NCI-H446 treated with DMSO at 0.1 percent for 48 hours (cell line): ENCODE results near the gene TSHZ2.

Source experiments
- DNase-seq: peaks from one replicate; lab custom pipeline; 2025; lab: John Stamatoyannopoulos, UW

TSHZ2 gene

GRCh38 chr20:53165452-53165851 is 193.3 kb downstream of the TSHZ2 start:
- no peak for DNase-seq

GRCh38 chr20:53168491-53168890 is 196.3 kb downstream of the TSHZ2 start:
- no peak for DNase-seq

GRCh38 chr20:53170196-53170595 is 198.0 kb downstream of the TSHZ2 start:
- no peak for DNase-seq

GRCh38 chr20:53171065-53171464 is 198.9 kb downstream of the TSHZ2 start:
- DNase-seq = no peak

DNA sequence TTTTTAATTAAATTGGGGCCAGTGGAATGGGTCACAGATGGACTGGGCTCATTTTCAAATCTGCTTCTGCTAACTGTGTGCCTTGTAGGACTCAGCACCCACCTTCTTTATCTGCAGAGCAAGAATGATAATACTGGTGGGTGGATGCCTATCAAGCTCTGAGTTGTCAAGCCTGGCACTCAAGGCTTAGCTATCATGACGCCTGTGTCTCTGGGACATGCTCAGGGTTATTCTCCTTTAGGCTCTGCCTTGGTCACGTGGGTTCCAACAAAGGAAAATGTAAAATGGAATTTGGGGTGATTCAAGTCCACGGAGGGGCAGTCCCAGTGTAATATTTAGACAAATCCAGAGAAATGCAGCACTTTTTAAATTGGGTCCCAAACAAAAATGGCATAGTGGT is 202.3 kb downstream of the TSHZ2 start:
- no peak for DNase-seq

DNA sequence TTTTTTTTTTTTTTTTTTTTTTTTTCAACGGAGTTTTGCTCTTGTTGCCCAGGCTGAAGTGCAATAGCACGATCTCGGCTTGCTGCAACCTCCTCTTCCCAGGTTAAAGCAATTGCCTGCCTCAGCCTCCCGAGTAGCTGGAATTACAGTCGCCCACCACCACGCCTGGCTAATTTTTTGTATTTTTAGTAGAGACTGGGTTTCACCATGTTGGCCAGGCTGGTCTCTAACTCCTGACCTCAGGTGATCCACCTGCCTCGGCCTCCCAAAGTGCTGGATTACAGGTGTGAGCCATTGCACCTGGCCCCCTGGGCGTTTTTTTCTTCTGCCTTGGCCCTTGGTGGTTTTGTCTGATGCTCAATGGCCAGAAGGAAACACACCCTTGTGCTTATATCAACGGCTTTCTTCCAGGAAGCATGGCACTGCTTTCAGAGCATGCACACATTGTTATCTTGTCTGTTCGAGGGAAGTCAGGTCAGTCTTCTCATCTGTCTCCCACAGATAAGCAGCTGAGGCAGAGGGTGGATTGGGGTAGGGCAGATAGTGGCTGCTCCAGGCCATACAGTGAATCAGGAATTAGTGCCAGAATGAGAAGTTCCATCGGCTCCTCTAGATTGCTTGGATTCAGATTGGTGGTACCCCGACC is 203.1 kb downstream of the TSHZ2 start:
- DNase-seq = no peak

GRCh38 chr20:53176134-53176533 is 204.0 kb downstream of the TSHZ2 start:
- no peak for DNase-seq

DNA sequence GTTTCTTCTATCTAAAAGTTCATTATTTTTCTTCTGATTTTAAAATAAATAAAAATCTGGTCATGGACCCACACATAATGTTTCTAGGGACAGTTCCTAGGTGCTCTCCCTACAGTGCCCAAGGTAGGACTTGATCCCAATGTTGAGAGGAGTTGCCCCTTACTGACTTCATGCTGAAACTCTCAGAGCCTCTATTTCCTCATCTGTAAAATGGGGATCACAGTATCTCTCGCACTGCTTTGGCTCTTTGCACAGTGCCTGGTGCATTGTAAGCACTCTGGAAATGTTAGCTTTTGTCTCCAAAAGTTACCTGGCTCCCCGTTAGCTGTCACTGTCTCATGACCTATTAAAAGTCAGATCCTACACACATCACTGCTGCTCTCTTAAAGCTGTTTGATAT is 205.5 kb downstream of the TSHZ2 start:
- no peak for DNase-seq

DNA sequence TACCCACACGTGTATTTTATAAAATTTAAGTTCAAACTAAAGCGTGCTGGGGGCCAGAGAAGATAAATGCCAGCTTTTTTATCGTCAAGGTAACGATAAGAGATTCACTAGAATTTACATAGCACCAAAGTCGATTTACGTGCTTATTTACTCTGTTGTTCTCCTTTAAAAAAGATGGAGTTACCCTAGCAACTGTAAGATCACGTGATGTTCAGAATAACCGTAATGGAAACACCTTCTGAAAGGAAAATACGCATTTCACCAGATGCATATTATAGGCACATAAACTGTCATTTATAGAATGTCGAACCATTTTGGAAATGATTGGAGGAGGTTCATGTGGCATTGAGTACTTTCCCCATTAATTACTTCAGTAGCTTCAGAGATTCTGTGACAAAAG is 207.6 kb downstream of the TSHZ2 start:
- DNase-seq = no peak

DNA sequence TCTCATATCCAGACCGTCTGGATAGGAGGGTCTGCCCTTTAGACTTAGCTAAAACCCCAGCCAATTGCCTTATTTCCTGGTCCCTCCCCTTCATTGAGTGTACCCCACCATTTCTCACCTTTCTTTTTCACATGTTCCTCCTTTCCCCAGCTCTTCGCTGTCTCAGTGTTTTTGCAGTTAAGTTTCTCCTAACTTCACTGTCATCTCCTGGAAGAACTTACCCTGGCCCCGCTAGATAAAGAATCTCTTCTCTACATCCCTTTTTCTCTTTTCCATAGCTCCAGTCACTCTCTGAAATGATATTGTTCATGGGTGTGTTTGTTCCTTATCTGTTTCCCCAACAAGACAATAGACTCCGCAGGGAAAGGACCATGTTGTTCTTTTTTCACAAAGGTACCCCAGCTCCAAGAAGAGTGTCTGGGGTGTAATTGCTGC is 208.8 kb downstream of the TSHZ2 start:
- DNase-seq = no peak

DNA sequence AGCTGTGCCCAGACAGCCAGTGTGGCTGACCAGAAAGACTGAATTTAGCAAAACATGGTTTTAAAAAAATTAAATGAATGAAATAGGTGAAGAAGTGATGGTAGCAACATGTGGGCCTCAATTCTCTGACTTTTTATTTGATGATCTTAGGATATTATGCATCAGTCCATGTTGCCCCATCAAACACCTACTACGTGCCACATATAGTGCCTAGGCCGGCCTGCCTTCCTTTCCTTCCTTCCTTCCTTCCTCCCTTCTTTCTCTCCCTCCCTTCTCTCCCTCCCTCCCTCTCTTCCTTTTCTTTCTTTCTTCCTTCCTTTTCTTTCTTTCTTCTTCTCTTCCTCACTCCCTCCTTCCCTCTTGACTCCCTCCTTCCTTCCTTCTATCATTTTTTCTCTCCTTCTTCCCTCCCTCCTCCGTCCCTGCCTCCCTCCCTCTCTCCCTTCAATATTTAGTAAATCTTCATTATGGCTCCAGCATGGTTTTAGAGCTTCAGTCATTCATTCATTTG is 209.8 kb downstream of the TSHZ2 start:
- DNase-seq = no peak

- no peak for DNase-seq
Measured at GRCh38 chr20:53183181-53183580, 211.0 kb downstream of the TSHZ2 start.

DNA sequence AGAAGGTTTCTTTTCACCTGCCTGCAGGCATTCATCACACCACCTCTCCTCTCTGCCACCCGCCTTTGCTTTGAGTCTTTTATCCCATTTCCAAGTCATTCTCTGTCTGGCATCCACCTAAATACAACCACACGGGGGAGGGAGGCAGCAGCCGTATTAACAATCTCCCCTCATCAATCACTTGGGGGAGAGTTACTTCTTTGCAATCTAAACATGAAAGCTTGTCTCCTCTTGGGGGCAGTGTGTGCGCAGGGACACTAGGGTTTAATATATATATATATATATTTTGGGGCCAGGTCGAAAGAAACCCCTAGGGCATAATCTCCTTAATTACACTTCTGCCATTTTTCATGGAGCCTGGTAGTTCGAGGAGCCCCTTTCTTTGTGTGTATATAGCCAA is 214.5 kb downstream of the TSHZ2 start:
- no peak for DNase-seq

- DNase-seq = no peak
Measured at GRCh38 chr20:53187392-53188068, 215.4 kb downstream of the TSHZ2 start.

DNA sequence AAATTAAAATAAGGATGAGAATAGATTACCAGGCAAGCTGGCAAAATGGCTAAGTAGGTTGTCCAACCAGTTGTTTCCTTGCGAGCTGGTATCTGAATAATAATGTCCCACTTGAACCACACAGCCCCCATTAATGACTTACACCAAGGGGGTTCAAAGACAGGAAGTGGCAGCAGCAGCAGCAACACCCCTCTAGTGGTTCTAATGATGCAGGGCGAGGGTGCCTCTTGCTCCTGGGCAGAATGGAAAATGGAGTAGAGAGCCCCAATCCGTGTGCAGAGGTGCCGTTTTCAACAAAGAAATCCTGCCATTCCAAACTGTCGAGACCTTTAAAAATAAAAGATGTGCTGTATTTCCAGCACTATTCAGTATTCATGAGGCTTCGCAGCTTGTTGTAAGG is 218.1 kb downstream of the TSHZ2 start:
- no peak for DNase-seq

- no peak for DNase-seq
Measured at GRCh38 chr20:53191957-53192356, 219.8 kb downstream of the TSHZ2 start.

DNA sequence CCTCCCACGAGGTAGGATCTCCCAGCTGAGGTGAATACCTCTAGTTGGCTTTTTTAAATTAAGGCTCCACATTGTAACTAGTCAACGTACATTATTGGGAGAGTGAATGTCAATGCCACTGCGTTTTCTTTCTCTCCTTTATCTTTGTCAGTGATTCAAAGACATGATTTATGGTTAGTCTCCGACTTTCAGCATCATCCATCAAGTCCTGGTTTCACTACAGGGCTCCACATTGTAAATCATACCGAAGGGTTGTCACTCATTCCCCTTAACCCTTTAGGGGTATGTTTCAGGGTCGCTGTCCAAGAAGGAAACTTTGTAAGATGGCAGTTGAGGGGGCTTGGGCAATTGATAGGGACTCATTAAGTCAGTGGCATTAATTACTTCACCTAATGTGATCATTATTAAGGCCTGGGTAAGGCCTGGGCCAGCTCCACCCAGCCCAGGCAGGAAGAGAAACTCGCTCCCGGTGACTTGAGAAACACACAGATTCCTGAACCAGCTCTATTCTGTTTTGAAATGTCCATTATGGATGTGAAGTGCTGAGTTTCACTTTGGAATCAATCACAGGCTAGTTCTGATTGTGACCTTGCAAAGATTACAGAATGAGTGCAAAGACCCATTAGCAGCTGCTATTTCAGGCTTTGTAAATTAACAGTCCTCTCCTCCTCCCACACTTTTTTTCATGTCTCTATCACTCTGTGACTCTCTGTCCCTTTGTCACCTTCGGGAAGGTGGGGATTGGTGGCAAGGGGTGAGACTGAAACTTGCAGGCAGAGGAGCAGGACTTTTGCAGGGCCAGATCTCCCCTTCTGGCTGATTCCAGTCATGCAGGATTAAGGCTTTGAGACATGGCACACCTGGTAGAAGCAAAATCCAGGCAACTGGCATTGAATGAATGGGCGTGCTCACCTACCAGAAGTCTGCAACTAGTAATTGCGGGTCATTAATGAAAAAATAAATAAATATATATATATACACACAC is 222.4 kb downstream of the TSHZ2 start:
- no peak for DNase-seq

- no peak for DNase-seq
Measured at GRCh38 chr20:53195876-53196610, 223.9 kb downstream of the TSHZ2 start.

GRCh38 chr20:53201588-53201987 is 229.4 kb downstream of the TSHZ2 start:
- DNase-seq = no peak

GRCh38 chr20:53202777-53203176 is 230.6 kb downstream of the TSHZ2 start:
- DNase-seq = no peak

DNA sequence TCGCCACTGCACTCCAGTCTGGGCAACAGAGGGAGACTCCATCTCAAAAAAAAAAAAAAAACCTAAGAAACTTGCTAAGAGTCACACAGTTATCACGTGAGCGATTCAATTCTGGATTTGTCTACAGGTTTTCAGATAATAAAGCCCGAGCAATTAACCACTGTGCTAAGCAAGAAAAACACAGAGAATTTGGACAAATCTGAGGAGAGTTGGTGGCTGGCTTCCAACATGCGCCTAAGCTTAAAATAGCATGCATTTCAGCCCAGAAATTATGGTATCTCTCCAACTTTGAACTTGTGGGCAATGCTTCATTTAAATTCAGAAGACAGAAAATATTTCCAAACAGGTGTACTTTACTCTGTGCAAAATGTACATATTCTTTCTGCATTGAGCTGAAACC is 232.9 kb downstream of the TSHZ2 start:
- DNase-seq = peak; percentile 19
